A673 (cell line): ENCODE measurements around the gene SETDB2.

Source experiments
- CTCF ChIP-seq: fragments of 300-800, 200-600 bp; sonication (generic); conservative IDR thresholded peaks from 2 replicates; pipeline ENCODE4 v1.5.1; 2017; ENCODE audit warnings: low read depth, mild to moderate bottlenecking, antibody characterized with exemption, low read length, moderate library complexity, mixed read lengths
- EZH2 ChIP-seq: fragments of 200-600 bp; sonication (generic); IDR thresholded peaks from 2 replicates; pipeline ENCODE4 v1.6.1; 2017; ENCODE audit warnings: borderline replicate concordance, low read depth, mild to moderate bottlenecking, mixed read lengths, antibody characterized with exemption, low read length; ENCODE audit not compliant: poor library complexity, severe bottlenecking

GRCh38 chr13:49527123-49527522 lies 83.0 kb downstream of the SETDB2 start:
- TF ChIP-seq CTCF (no peak), EZH2 (no peak)
